Measurements from ENCODE around the gene PALMD. TPM values are rescaled to one million over a fixed set of nuclear protein-coding genes. Genes with fewer than 3 reads are reported as not detected.

The PALMD gene, protein sequence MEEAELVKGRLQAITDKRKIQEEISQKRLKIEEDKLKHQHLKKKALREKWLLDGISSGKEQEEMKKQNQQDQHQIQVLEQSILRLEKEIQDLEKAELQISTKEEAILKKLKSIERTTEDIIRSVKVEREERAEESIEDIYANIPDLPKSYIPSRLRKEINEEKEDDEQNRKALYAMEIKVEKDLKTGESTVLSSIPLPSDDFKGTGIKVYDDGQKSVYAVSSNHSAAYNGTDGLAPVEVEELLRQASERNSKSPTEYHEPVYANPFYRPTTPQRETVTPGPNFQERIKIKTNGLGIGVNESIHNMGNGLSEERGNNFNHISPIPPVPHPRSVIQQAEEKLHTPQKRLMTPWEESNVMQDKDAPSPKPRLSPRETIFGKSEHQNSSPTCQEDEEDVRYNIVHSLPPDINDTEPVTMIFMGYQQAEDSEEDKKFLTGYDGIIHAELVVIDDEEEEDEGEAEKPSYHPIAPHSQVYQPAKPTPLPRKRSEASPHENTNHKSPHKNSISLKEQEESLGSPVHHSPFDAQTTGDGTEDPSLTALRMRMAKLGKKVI
- polyA plus RNA-seq (2012; rRNA removed), result 1.8 and 2.3 TPM in 2 replicates
- polyA plus RNA-seq (2012; cell fraction: cytosol; rRNA removed), result 2.0 and 2.7 TPM in 2 replicates
- 1.7 and 3.9 TPM in 2 replicates for polyA plus RNA-seq (2012; cell fraction: nucleus; rRNA removed)

DNA sequence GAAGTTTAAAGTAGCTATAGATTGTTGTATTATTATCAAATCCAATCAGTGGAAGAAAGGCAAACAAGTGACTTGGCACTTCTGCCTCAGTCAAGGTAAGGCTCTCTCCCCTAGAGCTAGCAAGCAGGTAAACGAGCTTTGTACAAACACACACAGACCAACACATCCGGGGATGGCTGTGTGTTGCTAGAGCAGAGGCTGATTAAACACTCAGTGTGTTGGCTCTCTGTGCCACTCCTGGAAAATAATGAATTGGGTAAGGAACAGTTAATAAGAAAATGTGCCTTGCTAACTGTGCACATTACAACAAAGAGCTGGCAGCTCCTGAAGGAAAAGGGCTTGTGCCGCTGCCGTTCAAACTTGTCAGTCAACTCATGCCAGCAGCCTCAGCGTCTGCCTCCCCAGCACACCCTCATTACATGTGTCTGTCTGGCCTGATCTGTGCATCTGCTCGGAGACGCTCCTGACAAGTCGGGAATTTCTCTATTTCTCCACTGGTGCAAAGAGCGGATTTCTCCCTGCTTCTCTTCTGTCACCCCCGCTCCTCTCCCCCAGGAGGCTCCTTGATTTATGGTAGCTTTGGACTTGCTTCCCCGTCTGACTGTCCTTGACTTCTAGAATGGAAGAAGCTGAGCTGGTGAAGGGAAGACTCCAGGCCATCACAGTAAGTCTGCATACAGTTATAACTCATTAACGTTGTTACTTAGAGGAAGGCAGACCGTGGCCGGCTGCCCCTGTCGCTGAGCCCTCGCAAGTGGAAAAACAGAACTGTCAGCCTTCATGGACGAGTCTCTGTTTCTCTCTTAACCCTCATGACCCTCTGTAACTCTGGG lies at the start of gene PALMD:
Gene PALMD, plus strand, starts transcription at position 415 of the 833 bp plus-strand sequence. Its CDS starts 205 bp downstream, at position 620.
- Histone ChIP-seq H3K36me3 (replicated peaks in 1 of 2; ENCODE audit: control insufficient read depth in 1 of 2, insufficient read depth in 2 of 2, low read length in 1 of 2) (peaks cover 0 to under 1% of the 10 kb centered on the region in 2 experiments), H2AFZ (ENCODE audit: low read depth) (peak within 1 kb of the TSS; percentile 85), H3K27ac (ENCODE audit: low read depth in 2 of 2, low read length in 1 of 2) (peak within 1 kb of the TSS; percentile 76 to 79), H3K9me2 (no peaks in the 10 kb centered on the region), H3K79me2 (ENCODE audit: insufficient read depth) (peaks cover 38% of the 10 kb centered on the region), H3K4me2 (peak within 1 kb of the TSS; percentile 78), H3F3A (replicated peaks; ENCODE audit: insufficient read depth) (peaks cover 12% of the 10 kb centered on the region), H3K4me3 (ENCODE audit: low read depth in 2 of 2, low read length in 1 of 2) (peak within 1 kb of the TSS; percentile 44 to 67), H3K27me3 (ENCODE audit: insufficient read depth) (no peaks in the 10 kb centered on the region), H4K20me1 (ENCODE audit: insufficient read depth) (no peaks in the 10 kb centered on the region), H3K4me1 (ENCODE audit: control insufficient read depth in 1 of 2, insufficient read depth in 2 of 2, low read depth in 1 of 2, low read length in 1 of 2) (peaks cover 0 to 25% of the 10 kb centered on the region in 2 experiments; a peak in 3 of 4 replicates), H3K9me3 (no peaks in the 10 kb centered on the region), H3K9ac (peak within 1 kb of the TSS; percentile 86)
- TF ChIP-seq GATA2 (CRISPR knock-in tag; IDR thresholded peaks at IDR 0.05), result 0 out of 2 replicates have a peak, but pooled peaks have one; percentile 11
- TF ChIP-seq RAD21 (IDR thresholded peaks at IDR 0.05; ENCODE audit: low read length), result no peak
- TF ChIP-seq MXI1 (IDR thresholded peaks at IDR 0.05; ENCODE audit: low read depth, low read length), result peak; percentile 64; the same call in 1 of the 2 replicates
- TF ChIP-seq, protein P1, sequence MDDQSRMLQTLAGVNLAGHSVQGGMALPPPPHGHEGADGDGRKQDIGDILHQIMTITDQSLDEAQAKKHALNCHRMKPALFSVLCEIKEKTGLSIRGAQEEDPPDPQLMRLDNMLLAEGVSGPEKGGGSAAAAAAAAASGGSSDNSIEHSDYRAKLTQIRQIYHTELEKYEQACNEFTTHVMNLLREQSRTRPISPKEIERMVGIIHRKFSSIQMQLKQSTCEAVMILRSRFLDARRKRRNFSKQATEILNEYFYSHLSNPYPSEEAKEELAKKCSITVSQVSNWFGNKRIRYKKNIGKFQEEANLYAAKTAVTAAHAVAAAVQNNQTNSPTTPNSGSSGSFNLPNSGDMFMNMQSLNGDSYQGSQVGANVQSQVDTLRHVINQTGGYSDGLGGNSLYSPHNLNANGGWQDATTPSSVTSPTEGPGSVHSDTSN (IDR thresholded peaks at IDR 0.05), result peak; percentile 17; the same call in 1 of the 2 replicates
- POLR2A ChIA-PET, result interaction anchor here (0.6 kb wide), 1 partner anchor 27 kb away, joined by 3 read pairs; no protein-coding TSS in a partner anchor
- 14% methylated on average over 17 of the region's 17 CpGs for WGBS (ENCODE audit: low lambda C conversion rate)
- peak; percentile 44 for DNase-seq
- CTCF ChIA-PET, result interaction anchor here (1.2 to 1.6 kb wide), 2 partner anchors 39 to 40 kb away, joined by 3 to 4 read pairs; no protein-coding TSS in a partner anchor

DNA sequence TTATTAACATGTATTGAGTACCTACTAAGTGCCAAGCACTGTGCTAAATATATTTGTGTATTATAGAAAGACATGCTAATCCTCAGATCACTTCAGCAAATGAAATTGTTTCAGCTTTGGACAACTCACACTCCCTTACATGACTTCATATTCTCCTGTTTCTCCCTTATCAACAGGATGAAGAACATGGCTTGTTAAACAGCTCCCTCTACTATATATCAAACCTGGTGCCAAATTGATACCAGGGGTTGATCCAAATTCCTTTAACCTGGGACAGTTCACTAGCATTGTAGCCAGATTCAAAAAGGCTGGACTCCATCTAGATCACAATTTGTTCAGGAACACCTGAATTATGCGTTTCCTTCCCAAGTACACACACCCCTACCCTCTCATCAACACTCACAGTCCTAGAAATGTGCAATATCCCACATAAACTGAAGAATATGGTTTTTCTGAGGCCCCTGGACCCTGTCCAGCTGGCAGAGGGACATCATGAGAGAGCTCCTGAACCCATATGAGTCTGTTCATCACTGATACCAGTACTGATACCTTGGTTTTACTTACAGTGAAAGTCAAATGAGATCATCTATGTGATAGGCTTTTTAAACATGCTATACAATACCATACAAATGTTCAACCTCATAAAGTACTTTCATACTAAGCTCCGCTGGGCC lies 47.0 kb upstream of the PALMD start:
- Histone ChIP-seq H3K9me3 (no peaks in the 10 kb centered on the region), H3K4me2 (peak overlapping the region; percentile 55; the same call in 1 of the 2 replicates)

More for the DNA sequence above, 47.0 kb upstream of the PALMD start:
- CTCF ChIA-PET, result interaction anchor here (0.6 to 1.3 kb wide), 2 partner anchors 10 to 87 kb away, joined by 3 read pairs; no protein-coding TSS in a partner anchor
- H3K9me2 ChIP-seq, result no peaks in the 10 kb centered on the region
- no peaks in the 10 kb centered on the region for H3K79me2 ChIP-seq (ENCODE audit: insufficient read depth)
- peak overlapping the region; percentile 40 to 98; a peak in 3 of 4 replicates for H3K27ac ChIP-seq (ENCODE audit: low read depth in 2 of 2, low read length in 1 of 2)
- no peak overlapping the region for H3K4me3 ChIP-seq (ENCODE audit: low read depth in 2 of 2, low read length in 1 of 2)
- H3K27me3 ChIP-seq (ENCODE audit: insufficient read depth), result no peaks in the 10 kb centered on the region
- peak overlapping the region; percentile 60 for H3K9ac ChIP-seq
- no peaks in the 10 kb centered on the region for H3K36me3 ChIP-seq (replicated peaks in 1 of 2; ENCODE audit: control insufficient read depth in 1 of 2, insufficient read depth in 2 of 2, low read length in 1 of 2)
- DNase-seq, result no peak
- POLR2A ChIA-PET, result no interaction called here
- H2AFZ ChIP-seq (ENCODE audit: low read depth), result peak overlapping the region; percentile 24
- 65% methylated on average over 2 of the region's 2 CpGs for WGBS (ENCODE audit: low lambda C conversion rate)
- H4K20me1 ChIP-seq (ENCODE audit: insufficient read depth), result no peaks in the 10 kb centered on the region
- peaks cover 0 to 25% of the 10 kb centered on the region in 2 experiments; a peak in 3 of 4 replicates for H3K4me1 ChIP-seq (ENCODE audit: control insufficient read depth in 1 of 2, insufficient read depth in 2 of 2, low read depth in 1 of 2, low read length in 1 of 2)
- peaks cover 28% of the 10 kb centered on the region for H3F3A ChIP-seq (replicated peaks; ENCODE audit: insufficient read depth)
- TF ChIP-seq MEF2A (IDR thresholded peaks at IDR 0.05; ENCODE audit: borderline replicate concordance, low read depth) (no peak), NFIC (IDR thresholded peaks at IDR 0.05; ENCODE audit: borderline replicate concordance) (peak; percentile 63; the same call in 1 of the 2 replicates)
